Ascending aorta (tissue), 2 donors: ENCODE results near the gene RIMS4. TPM values are rescaled to one million over a fixed set of nuclear protein-coding genes. Genes with fewer than 3 reads are reported as not detected.

Source experiments
- DNase-seq, 2 donors: peaks; one replicate each; pipeline ENCODE4 v3.0.0-alpha.2; 2019; ENCODE audit warnings: low spot score in 2 of 2
- H3K27ac ChIP-seq, 2 donors: fragments of 200-600 bp; sonication (generic); one replicate each; pipeline ENCODE4 v1.5.1; 2016 to 2017; ENCODE audit warnings: mild to moderate bottlenecking in 1 of 2
- H3K27me3 ChIP-seq: fragments of 200-600 bp; sonication (generic); one replicate; pipeline ENCODE4 v1.5.1; 2017
- H3K36me3 ChIP-seq, 2 donors: fragments of 200-600 bp; sonication (generic); one replicate each; pipeline ENCODE4 v1.5.1; 2016
- H3K4me1 ChIP-seq, 2 donors: fragments of 200-600 bp; sonication (generic); one replicate each; pipeline ENCODE4 v1.5.1; 2016 to 2017; ENCODE audit warnings: mild to moderate bottlenecking in 1 of 2
- H3K4me3 ChIP-seq, 2 donors: fragments of 200-600 bp; sonication (generic); one replicate each; pipeline ENCODE4 v1.5.1; 2016 to 2017; ENCODE audit warnings: mild to moderate bottlenecking in 1 of 2
- H3K9me3 ChIP-seq, 2 donors: fragments of 200-600 bp; sonication (generic); one replicate each; pipeline ENCODE4 v1.5.1; 2016
- intact Hi-C: fragments of 100-400 bp; cut with DNase I; formaldehyde crosslinking; loops from one replicate; pipeline ENCODE4 v1.15.1; 2023
- total RNA-seq: library from RNA; depleted of rRNA; stranded (reverse); fragments of >200 nt; gene quantifications from one replicate; pipeline ENCODE4 v1.1.0, GENCODE V29; 2016
- TF ChIP-seq, protein P1 (sequence below), 3 experiments: fragments of 200-600 bp in 2 of 3; fragments of 450-650 bp in 1 of 3; sonication (generic) in 2 of 3; IDR thresholded peaks; one replicate each; pipeline ENCODE4 v1.5.1; 2016 to 2019; ENCODE audit warnings: antibody characterized with exemption in 3 of 3, mild to moderate bottlenecking in 1 of 3, moderate library complexity in 1 of 3

RIMS4 gene
- total RNA-seq, 1 donor from 2014 or later: 4.0 TPM

DNA sequence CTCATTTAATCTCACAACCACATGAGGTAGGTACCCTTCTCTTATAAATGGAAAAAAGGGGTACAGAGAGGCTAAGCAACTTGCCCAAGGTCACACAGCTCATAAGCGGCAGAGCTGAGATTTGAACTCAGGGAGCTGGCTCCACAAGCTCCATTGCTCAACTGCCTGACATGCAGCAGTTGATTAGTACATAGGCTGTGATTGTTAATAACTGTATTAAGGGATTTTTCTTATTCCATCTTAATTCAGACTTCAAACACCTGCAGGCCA, 88.6 kb downstream of the RIMS4 start:
- DNase-seq: no peak
- Histone ChIP-seq H3K9me3 (no peaks in the 10 kb centered on the region), H3K4me3 (no peak overlapping the region), H3K4me1 (peaks cover 18 to 35% of the 10 kb centered on the region in 2 donors), H3K27me3 (no peaks in the 10 kb centered on the region), H3K36me3 (peaks cover 4 to 5% of the 10 kb centered on the region in 2 donors), H3K27ac (peak overlapping the region; percentile 39 to 78)
- intact Hi-C loops: loop anchor here (2.0 kb wide), 1 partner anchor 29 kb away; no protein-coding TSS in a partner anchor
- TF ChIP-seq, protein P1, sequence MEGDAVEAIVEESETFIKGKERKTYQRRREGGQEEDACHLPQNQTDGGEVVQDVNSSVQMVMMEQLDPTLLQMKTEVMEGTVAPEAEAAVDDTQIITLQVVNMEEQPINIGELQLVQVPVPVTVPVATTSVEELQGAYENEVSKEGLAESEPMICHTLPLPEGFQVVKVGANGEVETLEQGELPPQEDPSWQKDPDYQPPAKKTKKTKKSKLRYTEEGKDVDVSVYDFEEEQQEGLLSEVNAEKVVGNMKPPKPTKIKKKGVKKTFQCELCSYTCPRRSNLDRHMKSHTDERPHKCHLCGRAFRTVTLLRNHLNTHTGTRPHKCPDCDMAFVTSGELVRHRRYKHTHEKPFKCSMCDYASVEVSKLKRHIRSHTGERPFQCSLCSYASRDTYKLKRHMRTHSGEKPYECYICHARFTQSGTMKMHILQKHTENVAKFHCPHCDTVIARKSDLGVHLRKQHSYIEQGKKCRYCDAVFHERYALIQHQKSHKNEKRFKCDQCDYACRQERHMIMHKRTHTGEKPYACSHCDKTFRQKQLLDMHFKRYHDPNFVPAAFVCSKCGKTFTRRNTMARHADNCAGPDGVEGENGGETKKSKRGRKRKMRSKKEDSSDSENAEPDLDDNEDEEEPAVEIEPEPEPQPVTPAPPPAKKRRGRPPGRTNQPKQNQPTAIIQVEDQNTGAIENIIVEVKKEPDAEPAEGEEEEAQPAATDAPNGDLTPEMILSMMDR (IDR thresholded peaks at IDR 0.05): no peak

DNA sequence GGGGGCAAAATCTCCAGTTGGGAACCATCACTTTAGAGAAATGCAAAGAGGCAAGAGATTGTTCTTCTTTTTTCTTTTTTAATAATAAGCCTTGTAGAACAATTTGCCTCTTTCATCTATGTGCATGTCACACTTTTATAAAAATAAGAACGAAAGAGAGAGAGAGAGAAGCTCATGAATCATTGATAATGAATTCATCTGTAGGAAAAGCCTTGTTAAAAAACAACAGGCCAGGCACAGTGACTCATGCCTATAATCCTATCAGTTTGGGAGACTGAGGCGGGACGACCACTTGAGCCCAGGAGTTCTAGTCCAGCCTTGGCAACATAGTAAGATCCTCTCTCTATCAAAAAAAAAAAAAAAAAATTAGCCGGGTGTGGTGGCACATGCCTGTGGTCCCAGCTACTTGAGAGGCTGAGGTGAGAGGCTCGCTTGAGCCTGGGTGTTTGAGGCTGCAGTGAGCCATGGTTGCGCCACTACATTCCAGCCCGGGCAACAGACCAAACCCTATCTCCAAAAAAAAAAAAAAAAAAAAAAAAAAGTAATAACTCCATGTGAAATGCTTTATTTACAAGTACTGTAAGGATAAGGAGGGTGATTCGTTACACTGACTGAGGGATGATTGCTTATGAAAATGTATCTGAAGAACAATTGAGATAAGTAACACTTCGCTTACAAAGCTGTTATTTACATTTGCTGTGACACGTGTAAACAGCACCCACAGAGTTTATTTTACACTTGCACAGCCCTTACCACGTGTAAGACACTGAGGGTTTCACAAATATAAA, 89.2 kb downstream of the RIMS4 start:
- no peak overlapping the region for H3K4me3 ChIP-seq
- H3K4me1 ChIP-seq: peaks cover 18 to 41% of the 10 kb centered on the region in 2 donors
- H3K36me3 ChIP-seq: peaks cover 4 to 5% of the 10 kb centered on the region in 2 donors
- H3K27ac ChIP-seq: peak overlapping the region; percentile 78 to 86
- intact Hi-C loops: loop anchor here (2.0 kb wide), 1 partner anchor 28 kb away; no protein-coding TSS in a partner anchor
- H3K9me3 ChIP-seq: no peaks in the 10 kb centered on the region
- TF ChIP-seq, protein P1 (IDR thresholded peaks at IDR 0.05): no peak
- no peaks in the 10 kb centered on the region for H3K27me3 ChIP-seq
- peak in 1 of 2 donors; percentile 78 for DNase-seq

DNA sequence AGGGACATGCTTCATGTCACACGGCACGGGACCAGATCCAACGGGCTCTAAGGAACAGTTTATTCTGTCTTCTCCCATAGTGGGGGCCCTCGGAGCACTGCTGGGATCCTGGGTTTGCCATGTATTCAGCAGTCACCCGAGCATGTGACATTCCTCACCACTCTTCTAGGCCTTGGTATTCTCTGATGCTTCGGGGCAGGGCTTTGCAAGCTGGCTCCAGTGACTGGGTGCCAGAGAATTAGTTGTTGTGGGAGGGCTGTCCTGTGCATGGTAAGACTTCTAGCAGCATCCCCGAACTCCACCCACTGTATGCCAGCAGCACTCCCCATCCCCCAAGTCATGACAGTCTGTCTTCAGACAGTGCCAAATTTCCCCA, 89.7 kb downstream of the RIMS4 start:
- TF ChIP-seq, protein P1 (IDR thresholded peaks at IDR 0.05): no peak
- intact Hi-C loops: loop anchor here (2.0 kb wide), 1 partner anchor 28 kb away; no protein-coding TSS in a partner anchor
- peaks cover 23 to 47% of the 10 kb centered on the region in 2 donors for H3K4me1 ChIP-seq

DNA sequence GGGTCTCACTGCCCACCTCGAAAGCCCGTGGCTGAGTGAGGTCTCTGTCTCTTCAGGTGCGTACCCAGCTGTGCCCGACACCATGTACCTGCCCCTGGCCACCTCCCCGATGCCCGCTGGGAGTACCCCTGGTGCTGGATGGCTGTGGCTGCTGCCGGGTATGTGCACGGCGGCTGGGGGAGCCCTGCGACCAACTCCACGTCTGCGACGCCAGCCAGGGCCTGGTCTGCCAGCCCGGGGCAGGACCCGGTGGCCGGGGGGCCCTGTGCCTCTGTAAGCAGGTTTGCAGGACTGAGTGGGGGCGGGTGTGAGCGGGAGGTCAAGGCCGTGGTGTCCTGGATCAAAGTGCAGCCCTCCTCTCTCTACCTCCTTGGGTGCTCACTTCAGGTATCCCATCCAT, 90.5 kb downstream of the RIMS4 start:
- peaks cover 28 to 53% of the 10 kb centered on the region in 2 donors for H3K4me1 ChIP-seq
- H3K4me3 ChIP-seq: no peak overlapping the region
- DNase-seq: no peak
- TF ChIP-seq, protein P1 (IDR thresholded peaks at IDR 0.05): no peak
- intact Hi-C loops: loop anchor here (2.0 kb wide), 1 partner anchor 27 kb away; no protein-coding TSS in a partner anchor
- peak overlapping the region; percentile 78 to 86 for H3K27ac ChIP-seq
- H3K27me3 ChIP-seq: no peaks in the 10 kb centered on the region
- no peaks in the 10 kb centered on the region for H3K9me3 ChIP-seq
- H3K36me3 ChIP-seq: peaks cover 3 to 4% of the 10 kb centered on the region in 2 donors

More for the DNA sequence above, 89.7 kb downstream of the RIMS4 start:
- peak in 1 of 2 donors; percentile 83 for DNase-seq
- no peak overlapping the region for H3K4me3 ChIP-seq
- peaks cover 4 to 5% of the 10 kb centered on the region in 2 donors for H3K36me3 ChIP-seq
- peak overlapping the region; percentile 78 to 86 for H3K27ac ChIP-seq
- H3K9me3 ChIP-seq: no peaks in the 10 kb centered on the region
- H3K27me3 ChIP-seq: no peaks in the 10 kb centered on the region

DNA sequence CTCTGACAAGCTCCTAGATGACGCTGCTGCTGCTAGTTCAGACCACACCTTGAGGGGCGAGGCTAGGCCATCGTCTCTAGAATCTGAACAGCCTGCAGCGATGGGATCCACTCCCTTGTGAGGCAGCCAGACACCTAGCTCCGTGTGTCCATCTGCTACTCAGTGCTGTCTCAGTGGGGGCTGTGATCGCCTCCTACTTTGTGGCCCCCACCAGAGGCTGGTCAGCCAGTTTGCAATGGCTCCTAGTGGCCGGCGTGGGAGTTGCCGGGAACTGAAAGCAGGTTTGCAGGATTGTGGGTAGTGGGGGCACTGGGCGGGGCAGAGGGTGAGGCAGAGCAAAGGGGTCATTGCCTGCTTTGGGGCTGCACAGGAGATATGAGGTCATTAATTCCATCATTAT, 92.4 kb downstream of the RIMS4 start:
- TF ChIP-seq, protein P1 (IDR thresholded peaks at IDR 0.05): peak in 1 of 3 experiments; percentile 18
- DNase-seq: no peak
- Histone ChIP-seq H3K36me3 (no peaks in the 10 kb centered on the region), H3K9me3 (no peaks in the 10 kb centered on the region), H3K4me1 (peaks cover 32 to 60% of the 10 kb centered on the region in 2 donors), H3K4me3 (no peak overlapping the region), H3K27ac (peak overlapping the region; percentile 78 to 86), H3K27me3 (no peaks in the 10 kb centered on the region)
- intact Hi-C loops: no loop called here
